IPS DF 4.7 (cell line): ENCODE data around the gene DMC1.
"Not testable (repeated sequence)": the region's sequence is repeated elsewhere in the genome, so short reads cannot be mapped to it uniquely, and the experiment has no call there.

Source experiments
- DNase-seq: peaks from one replicate; pipeline ENCODE4 v3.0.0-alpha.2; 2013; ENCODE audit warnings: low spot score; ENCODE audit errors: extremely low read depth

Gene DMC1, protein sequence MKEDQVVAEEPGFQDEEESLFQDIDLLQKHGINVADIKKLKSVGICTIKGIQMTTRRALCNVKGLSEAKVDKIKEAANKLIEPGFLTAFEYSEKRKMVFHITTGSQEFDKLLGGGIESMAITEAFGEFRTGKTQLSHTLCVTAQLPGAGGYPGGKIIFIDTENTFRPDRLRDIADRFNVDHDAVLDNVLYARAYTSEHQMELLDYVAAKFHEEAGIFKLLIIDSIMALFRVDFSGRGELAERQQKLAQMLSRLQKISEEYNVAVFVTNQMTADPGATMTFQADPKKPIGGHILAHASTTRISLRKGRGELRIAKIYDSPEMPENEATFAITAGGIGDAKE

DNA sequence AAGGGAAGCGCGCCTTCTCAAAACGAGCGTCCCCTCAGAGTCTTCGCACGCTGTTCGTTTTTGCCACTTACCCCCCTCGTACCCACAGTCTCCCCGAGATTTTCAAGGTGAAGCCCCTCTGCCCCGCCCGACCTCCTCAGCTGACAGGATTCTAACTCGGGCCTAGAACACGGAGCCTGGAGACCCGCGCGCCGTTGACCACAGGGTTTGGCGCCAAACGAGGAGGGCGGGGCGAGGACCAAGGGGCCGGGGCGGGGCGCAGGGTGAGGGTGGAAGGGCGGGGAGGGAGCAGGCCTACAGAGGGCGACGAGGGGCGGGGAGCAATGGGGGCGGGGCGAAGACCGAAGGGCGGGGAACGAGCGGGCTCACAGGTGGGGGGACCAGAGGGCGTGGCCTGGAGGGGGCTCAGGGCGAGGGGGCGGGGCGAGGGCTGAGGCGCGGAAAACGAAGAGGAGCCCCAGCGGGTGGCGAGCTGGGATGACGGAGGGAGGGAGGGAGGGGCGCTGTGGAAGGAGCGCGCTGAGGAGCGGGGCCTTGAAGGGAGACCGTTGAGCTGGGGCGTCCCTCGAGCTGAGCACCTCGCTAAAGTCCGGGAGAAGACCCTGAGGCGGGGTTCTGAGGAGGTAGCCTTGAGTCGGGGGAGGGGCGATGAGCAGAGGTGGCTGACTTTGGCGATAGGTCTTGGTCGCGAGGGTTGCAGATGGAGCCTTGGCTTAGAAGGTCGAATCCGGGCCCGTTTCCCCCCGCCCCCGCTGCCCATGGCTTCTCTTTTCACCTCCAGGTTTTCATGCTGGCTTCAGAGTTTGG, at the start of gene DMC1:
TSS of gene DMC1 (minus strand) at position 212 of the 807 bp plus-strand sequence. CDS start 1,927 bp downstream, outside the sequence.
- DNase-seq = peak; percentile 58

- no peak for DNase-seq
Measured at GRCh38 chr22:38618682-38619081, 48.7 kb upstream of the DMC1 start.

GRCh38 chr22:38618258-38618657, 48.3 kb upstream of the DMC1 start:
- DNase-seq = no peak

DNA sequence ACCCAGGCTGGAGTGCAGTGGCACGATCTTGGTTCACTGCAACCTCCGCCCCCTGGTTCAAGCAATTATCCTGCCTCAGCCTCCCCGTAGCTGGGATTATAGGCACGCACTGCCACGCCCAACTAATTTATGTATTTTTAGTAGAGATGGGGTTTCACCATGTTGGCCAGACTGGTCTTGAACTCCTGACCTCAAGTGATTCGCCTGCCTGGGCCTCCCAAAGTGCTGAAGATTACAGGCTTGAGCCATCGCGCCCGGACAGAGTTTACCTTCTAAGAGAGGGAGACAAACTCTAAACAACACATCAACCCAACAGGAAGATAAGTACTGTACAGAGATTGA, 45.1 kb upstream of the DMC1 start:
- not testable (repeated sequence) for DNase-seq

DNA sequence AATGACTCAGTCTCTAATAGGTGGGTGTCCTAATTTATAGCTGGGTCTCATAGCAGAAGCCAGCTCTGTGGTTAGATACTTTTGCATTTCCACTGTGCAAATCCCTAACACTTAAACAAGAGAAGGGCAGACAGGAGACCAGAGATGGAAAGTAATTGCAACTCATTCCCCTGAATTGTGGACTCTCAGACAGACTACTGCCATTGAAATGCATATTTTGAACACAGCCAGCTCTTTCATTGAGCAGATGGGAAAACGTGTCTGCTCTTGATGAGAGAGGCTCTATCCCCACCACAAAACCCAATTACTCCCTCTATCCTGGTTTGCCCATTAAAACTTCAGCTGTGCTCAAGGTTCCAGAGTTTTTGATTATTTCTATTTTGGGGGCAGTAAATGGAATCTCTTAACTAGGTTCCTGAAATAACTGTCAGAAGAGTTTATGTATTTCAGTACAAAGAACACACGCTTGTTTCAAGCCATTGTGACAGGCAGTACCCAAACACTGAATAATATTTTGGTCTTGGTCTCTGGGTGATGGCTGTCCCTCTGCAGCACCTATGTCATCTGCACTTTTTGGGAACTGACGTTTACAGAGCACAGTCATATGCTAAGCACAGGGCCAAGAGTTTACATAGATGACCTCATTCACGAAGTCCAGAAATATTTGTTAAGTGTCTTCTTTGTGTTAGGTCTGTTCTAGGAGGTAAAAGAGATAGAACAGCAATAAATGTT, 44.5 kb upstream of the DMC1 start:
- DNase-seq = no peak

DNA sequence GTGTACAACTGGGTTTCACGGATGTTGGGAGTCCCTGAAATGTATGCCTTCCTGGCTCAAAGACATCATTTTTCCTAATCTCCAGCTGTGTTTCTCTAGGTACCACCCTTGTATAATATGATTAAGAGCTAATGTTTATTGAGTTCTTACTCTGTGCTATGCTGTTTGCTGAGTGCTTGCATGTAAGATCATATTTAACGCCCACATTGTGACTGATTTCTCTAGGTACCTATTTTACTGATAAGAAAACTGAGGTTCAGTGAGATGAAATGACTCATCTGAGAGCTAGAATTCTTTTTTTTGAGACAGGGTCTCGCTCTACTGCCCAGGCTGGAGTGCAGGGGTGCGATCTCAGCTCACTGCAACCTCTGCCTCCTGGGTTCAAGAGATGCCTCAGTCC, 43.6 kb upstream of the DMC1 start:
- DNase-seq = no peak

DNA sequence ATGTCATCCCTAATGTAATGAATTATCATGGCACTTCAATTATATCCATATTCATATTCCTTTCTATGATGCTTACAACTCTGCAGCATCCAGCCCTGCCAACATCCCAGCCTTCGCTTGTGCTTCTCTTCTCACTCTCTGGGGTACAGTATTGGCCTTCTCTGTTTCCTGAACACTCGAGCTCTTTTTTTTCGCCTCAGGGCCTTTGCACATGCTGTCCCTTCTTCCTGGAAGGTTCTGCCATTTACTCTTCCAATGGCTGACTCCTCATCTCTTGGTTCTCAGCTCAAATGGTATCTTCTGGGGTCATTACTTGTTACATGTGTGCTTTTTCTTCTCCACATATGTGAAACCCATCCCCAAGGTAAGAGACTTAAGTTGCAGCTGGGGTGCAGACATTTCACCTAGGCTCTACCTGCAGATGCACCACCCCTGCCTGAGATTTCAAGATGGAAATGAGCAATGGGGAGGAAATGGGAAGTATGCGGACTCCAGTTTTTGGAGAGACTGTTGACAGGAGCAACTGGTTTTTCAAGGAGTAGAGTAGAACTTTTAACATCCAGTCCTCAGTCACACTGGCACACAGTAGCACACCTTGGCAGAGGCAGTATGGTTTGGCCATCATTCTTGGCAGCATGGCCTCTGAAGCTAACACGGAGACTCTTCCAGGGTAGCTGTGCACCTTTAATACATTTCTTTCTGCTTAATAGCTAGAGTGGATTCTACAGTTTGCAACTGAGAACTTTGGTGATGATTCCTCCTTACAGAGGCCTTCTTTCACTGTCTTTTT, 42.4 kb upstream of the DMC1 start:
- no peak for DNase-seq

DNA sequence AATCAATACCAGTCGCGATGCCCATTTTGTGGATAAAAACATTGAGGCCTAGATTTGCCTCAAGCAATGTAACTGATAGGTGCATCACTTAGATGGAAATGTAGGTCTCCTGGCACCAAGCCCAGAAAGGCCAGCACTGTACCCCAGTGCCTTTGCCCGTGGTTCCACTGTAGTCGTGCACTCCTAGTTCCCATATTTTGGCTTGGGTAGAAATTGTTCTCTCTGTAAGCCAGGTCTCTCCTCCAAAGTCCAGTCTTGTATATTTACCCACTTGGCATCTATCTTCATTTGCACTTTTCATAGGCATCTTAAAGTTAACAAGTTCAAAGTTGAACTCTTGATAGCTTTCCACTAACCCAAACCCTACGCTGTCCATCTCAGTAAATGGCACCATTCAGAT, 41.6 kb upstream of the DMC1 start:
- no peak for DNase-seq

DNA sequence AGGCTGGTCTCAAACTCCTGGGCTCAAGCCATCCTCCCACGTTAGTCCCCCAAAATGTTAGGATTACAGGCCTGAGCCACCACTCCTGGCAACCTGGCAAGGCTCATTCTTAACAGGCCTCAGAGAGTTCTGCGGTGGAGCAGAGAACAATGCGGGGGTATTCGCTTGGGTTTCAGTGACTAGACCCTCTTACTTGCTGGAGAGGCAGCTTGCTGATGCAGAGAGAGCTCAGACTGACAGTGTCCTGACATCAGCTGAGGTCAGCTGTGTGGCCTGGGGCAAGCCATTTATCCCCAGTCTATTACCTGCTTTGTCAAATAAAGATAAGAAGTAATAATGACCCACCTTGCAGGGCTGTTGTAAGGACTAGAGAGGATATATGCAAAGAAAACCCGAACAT, 40.3 kb upstream of the DMC1 start:
- DNase-seq = no peak

GRCh38 chr22:38608992-38609750, 39.2 kb upstream of the DMC1 start:
- DNase-seq = no peak

DNA sequence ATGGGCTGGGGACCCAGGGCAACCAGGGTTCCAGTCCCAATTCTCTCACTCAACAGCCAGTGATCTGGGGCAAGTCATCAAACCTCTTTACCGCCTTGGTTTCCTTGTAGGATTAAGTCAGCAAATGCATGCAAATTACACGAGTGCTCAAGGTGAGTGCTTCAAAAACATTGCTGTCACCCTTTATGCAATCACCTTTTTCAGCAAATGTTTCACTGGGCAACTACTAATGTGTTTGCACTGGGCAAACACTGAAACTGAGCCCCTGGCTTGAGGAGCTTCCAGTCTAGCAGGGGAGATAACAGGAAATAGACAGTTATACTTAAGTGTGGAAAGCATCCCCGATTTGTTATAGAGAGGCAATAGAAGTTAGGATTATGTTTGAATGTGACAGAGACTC, 37.7 kb upstream of the DMC1 start:
- DNase-seq = no peak

DNA sequence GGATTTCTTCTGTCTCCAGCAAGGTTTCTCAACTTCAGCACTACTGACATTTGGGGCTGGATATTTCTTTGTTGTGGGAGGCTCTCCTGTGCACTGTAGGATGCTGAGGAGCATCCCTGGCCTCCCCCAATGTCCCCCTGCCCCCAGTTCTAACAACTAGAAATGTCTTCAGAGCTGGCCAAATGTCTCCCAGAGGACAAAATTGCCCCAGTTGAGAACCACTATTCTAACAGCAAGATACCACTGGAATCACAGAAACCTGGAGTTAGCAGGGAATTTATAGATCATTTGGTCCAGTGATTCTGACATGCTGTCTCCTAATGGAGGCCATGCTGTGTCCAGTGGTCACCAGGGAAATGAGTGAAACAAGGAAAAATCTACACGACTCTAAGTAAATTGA, 32.2 kb upstream of the DMC1 start:
- DNase-seq = no peak

GRCh38 chr22:38601221-38601764, 31.3 kb upstream of the DMC1 start:
- no peak for DNase-seq

DNA sequence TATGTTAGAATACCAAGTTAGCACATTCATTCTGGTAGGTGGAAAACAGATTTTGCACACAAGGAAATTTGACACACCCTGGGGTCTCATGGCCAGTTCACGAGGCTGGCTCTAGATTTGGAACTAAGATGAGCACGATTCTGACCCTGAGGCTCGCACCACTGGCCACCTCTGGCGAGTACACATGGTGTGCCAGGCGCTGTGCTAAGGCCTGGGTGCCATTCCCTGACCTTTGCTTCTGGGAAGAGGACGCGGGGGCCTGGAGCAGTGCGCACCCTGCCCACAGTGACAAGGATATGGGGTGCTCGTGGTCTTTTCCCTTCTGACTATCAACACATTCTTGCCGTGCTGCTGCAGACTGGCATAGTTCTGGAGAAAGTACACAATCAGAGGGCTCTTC, 29.5 kb upstream of the DMC1 start:
- DNase-seq = no peak

- not testable (repeated sequence) for DNase-seq
Measured at GRCh38 chr22:38582923-38583322, 12.9 kb upstream of the DMC1 start.

DNA sequence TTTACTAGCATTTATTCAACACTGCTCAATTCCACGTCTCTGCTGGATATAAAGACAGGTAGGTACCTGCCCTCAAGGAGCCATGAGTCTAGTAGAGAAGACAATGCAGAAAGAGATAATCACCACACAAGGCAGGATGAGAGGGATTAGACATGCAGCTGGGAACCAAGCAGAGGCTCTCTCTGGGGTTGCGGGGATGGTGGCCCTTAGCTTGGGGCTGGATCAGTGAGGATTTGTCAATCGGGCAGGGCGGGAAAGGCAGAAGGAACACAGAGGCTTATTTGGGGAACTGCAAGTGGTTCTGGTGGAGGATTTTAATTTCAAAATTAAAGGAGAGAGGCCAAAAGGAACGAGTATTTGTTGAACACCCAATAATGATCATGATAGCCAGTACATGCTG, 8.5 kb upstream of the DMC1 start:
- no peak for DNase-seq

DNA sequence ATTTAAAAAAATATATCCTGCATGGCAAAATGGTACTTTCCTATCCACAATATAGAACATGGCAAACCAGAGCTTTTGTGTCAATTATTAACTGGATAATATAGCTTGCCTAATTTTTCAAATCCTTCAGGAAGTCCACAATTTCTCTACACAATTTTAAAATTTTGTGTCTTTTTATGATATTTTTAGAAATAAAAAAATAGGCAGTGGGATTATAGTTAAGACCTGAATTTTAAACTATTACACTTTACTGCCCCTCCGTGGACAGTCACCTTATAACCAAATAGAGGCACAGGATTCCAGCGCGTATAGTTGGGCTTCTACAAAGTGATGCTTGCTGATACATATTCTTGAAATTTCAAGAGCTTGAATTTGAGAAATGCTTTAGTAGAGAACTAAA, 2.1 kb upstream of the DMC1 start:
- DNase-seq = no peak

DNA sequence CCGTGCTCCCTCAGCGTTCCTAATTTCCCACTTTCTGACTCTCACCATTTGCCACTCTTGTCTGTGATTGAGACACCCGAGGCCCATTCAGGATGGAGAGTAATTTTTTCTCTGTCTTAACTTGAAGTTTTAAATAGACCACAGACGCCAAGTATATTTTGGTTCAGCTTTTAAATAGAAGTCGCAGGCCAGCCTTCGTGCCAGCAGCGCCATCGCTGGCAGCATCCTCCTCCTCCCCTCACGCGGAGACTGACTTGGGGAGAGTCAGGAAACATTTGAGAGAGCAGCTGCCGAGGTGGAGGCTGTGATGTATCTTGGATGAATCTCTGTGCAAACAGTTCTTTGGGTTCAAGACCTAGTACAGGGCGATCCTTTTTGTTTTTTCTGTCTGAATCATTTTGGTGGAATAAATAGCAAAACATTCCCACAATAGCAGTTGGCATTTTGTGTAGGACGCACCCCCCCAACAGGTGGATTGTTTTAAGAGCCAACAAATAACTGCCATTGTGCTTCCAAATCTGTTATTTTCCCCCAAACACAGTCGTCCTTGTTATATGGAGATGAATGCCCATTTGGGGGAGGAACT, 889 bp upstream of the DMC1 start:
- DNase-seq = no peak

- no peak for DNase-seq
Measured at GRCh38 chr22:38569181-38569971, 607 bp downstream of the DMC1 start.
